K562 (cell line): Measurements from ENCODE around the gene SMAD5. TPM values are rescaled to one million over a fixed set of nuclear protein-coding genes. Genes with fewer than 3 reads are reported as not detected.

ENCODE experiments used
- ATAC-seq: fragments of 200-7000 bp; cut with Tn5 transposase; 3 replicates; pipeline ENCODE4 v1.9.1; 2020; ENCODE audit warnings: moderate library complexity
- BruUV-seq: library from RNA; stranded (reverse); fragments of 400-500 nt; replicated peaks from 2 replicates; lab custom pipeline; 2021; lab: Mats Ljungman, UMichigan
- CTCF ChIA-PET: fragments of 300-600 bp; formaldehyde crosslinking; extraction: SDS; loops from one replicate; lab custom pipeline; 2021; ENCODE audit warnings: low intra/inter-chr PET ratio; lab: Yijun Ruan, JAX
- POLR2A ChIA-PET: fragments of 300-600, 350-650 bp; sonication (Branson Sonifier 250); formaldehyde crosslinking; extraction: SDS; loops from one replicate; lab custom pipeline; 2021; ENCODE audit warnings: antibody characterized with exemption, inconsistent platforms; lab: Yijun Ruan, JAX
- DNase-seq, 4 experiments: peaks; one replicate each; pipeline versions ENCODE4 v3.0.0 to v3.0.0-alpha.2; 2011 to 2018; ENCODE audit warnings: low spot score in 3 of 4, mixed read lengths in 3 of 4; ENCODE audit errors: extremely low read depth in 1 of 4
- FAIRE-seq: peaks from 2 replicates; lab custom pipeline; 2011; peaks lifted over from hg19 to GRCh38; lab: Jason Lieb, UNC
- H2AFZ ChIP-seq: 2 replicates; pipeline ENCODE4 v1.6.0; 2011; ENCODE audit warnings: low read depth, low read length, control low read depth, inconsistent platforms
- H3K27ac ChIP-seq: fragments of 200-600 bp; 3 replicates; pipeline ENCODE4 v1.8.0; 2011; ENCODE audit warnings: low read depth, mild to moderate bottlenecking, control low read depth, inconsistent platforms, low read length, moderate library complexity, mixed read lengths; ENCODE audit errors: extremely low read depth
- H3K27me3 ChIP-seq, 2 experiments: fragments of 300-600 bp in 1 of 2; 2 replicates in 1 of 2; 3 replicates in 1 of 2; pipeline versions ENCODE4 v1.6.0 to v1.8.0; 2011; ENCODE audit warnings: inconsistent platforms in 2 of 2, low read length in 2 of 2, mild to moderate bottlenecking in 1 of 2, mixed read lengths in 1 of 2, moderate library complexity in 1 of 2; ENCODE audit not compliant: control insufficient read depth in 2 of 2, insufficient read depth in 2 of 2
- H3K36me3 ChIP-seq: fragments of 300-600 bp; 3 replicates; pipeline ENCODE4 v1.8.0; 2011; ENCODE audit warnings: mild to moderate bottlenecking, low read length, inconsistent platforms; ENCODE audit not compliant: control insufficient read depth, insufficient read depth
- H3K4me1 ChIP-seq, 2 experiments: fragments of 200-600 bp in 1 of 2; replicated peaks in 1 of 2; 2 replicates in 1 of 2; 3 replicates in 1 of 2; pipeline versions ENCODE4 v1.5.1 to v1.8.0; 2011; ENCODE audit warnings: inconsistent platforms in 2 of 2, low read length in 2 of 2, mild to moderate bottlenecking in 1 of 2, mixed read lengths in 1 of 2, moderate library complexity in 1 of 2; ENCODE audit not compliant: control insufficient read depth in 2 of 2, insufficient read depth in 2 of 2
- H3K4me2 ChIP-seq: 2 replicates; pipeline ENCODE4 v1.6.1; 2011; ENCODE audit warnings: low read length, control low read depth, inconsistent platforms, mixed read lengths; ENCODE audit not compliant: insufficient read depth
- H3K4me3 ChIP-seq: fragments of 200-600 bp; sonication (generic), shearing (Covaris generic); 2 replicates; pipeline ENCODE4 v1.5.1; 2016; ENCODE audit warnings: control low read depth, inconsistent platforms
- H3K79me2 ChIP-seq: fragments of 200-600 bp; 3 replicates; pipeline ENCODE4 v1.8.0; 2011; ENCODE audit warnings: low read length, inconsistent platforms; ENCODE audit not compliant: control insufficient read depth, insufficient read depth
- H3K9ac ChIP-seq, 2 experiments: 2 replicates each; pipeline versions ENCODE4 v1.6.0 to v1.6.1; 2011; ENCODE audit warnings: low read depth in 2 of 2, low read length in 2 of 2, control low read depth in 1 of 2, inconsistent platforms in 1 of 2, mild to moderate bottlenecking in 1 of 2, mixed read lengths in 1 of 2; ENCODE audit not compliant: insufficient read depth in 1 of 2
- H3K9me1 ChIP-seq: one replicate; pipeline ENCODE4 v1.6.0; 2011; ENCODE audit warnings: inconsistent platforms, mild to moderate bottlenecking, low read length, moderate library complexity; ENCODE audit not compliant: control insufficient read depth, insufficient read depth
- H3K9me3 ChIP-seq: replicated peaks from 2 replicates; pipeline ENCODE4 v1.5.1; 2011; ENCODE audit warnings: low read depth, low read length, inconsistent platforms; ENCODE audit not compliant: control insufficient read depth, insufficient read depth
- H4K20me1 ChIP-seq: replicated peaks from 2 replicates; pipeline ENCODE4 v1.6.1; 2011; ENCODE audit warnings: low read length, inconsistent platforms, mixed read lengths; ENCODE audit not compliant: control insufficient read depth, insufficient read depth
- HDAC1 ChIP-seq, 2 experiments: fragments of 450-650 bp; IDR thresholded peaks; 2 replicates each; pipeline ENCODE4 v1.6.1; 2016 to 2017; ENCODE audit warnings: inconsistent platforms in 1 of 2, mild to moderate bottlenecking in 1 of 2, moderate library complexity in 1 of 2
- NFIC ChIP-seq: fragments of 450-650 bp; IDR thresholded peaks from 2 replicates; pipeline ENCODE4 v1.6.1; 2017; ENCODE audit warnings: mild to moderate bottlenecking, inconsistent platforms
- WGBS: fragments of 100-300 bp; shearing (Covaris generic); methylation state at CpG from one replicate; pipeline ENCODE4 v1.1.6; 2016; ENCODE audit warnings: low coverage, mixed read lengths; ENCODE audit not compliant: insufficient coverage; ENCODE audit errors: missing lambda C conversion rate; 5-methylcytosine and 5-hydroxymethylcytosine counted together
- in situ Hi-C: fragments of 300-500 bp; cut with MboI; formaldehyde crosslinking; loops from 4 replicates; pipeline ENCODE4 v1.15.0; 2018; ENCODE audit warnings: inconsistent platforms, mixed read lengths
- intact Hi-C: fragments of 100-400 bp; cut with micrococcal nuclease; formaldehyde crosslinking; loops from 2 replicates; pipeline ENCODE4 v1.14.2; 2022
- polyA plus RNA-seq, 8 experiments: library from polyadenylated mRNA; depleted of rRNA in 4 of 8; stranded (reverse) in 5 of 8; unstranded in 3 of 8; fragments of >200 nt; fragmentation: Nextera tagmentation in 2 of 8; fragmentation: Illumina TruSeq in 1 of 8; extraction: Ambion mirVana in 2 of 8; extraction: Trizol in 1 of 8; gene quantifications; 2 replicates each; pipeline versions ENCODE4 v1.2.1 to v1.2.3, GENCODE V29; 2011 to 2014; ENCODE audit warnings: inconsistent platforms in 1 of 8, missing spikeins in 1 of 8
- total RNA-seq, 7 experiments: library from RNA; depleted of rRNA in 6 of 7; stranded (reverse); fragments of >200 nt in 6 of 7; fragmentation: Illumina TruSeq in 2 of 7; extraction: Trizol in 2 of 7; gene quantifications; 2 replicates each; pipeline versions ENCODE4 v1.2.1 to v1.2.3, GENCODE V29; 2011 to 2021; ENCODE audit warnings: low replicate concordance in 1 of 7
- TF ChIP-seq, protein P1 (sequence below): fragments of 250-450 bp; sonication (Bioruptor Pico); IDR thresholded peaks from 2 replicates; pipeline ENCODE4 v1.8.0; 2022; ENCODE audit warnings: inconsistent platforms

Gene SMAD5
- total and polyA plus RNA-seq, 9 of the 15 experiments (the other 6 are each of a cell fraction or from before 2014, with no cell fraction given): 12.4 to 53.9 (median 20.3) TPM

DNA sequence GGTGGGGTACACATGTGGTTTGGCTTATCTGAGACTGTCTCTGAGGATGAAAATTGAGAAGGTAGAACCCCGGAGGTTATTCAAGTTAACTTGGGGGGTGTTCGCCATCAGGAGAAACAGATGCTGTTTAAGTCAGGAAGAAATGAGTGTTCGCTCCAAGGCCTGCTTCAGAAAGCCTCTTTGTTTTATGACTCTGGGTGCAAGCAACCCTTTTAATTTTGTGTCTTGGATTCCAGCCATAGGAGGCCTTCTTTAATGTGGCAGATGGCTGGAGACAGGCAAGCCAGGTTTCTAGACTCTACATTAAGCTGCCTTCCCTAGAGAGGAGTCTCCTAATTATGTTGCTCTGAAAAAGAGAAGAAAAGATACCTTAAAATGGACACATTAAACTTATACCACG lies 4.2 kb upstream of the SMAD5 start:
- H3K9me1 ChIP-seq: no peaks in the 10 kb centered on the region
- H3K4me3 ChIP-seq: no peak overlapping the region
- TF ChIP-seq HDAC1 (IDR thresholded peaks at IDR 0.05): no peak
- H3K27ac ChIP-seq: no peak overlapping the region
- 20% methylated on average over 4 of the region's 4 CpGs for WGBS
- ChIA-PET CTCF (no interaction called here), POLR2A (no interaction called here)
- peaks cover 8% of the 10 kb centered on the region; the same call in 2 of the 3 replicates for H3K79me2 ChIP-seq
- H3K9ac ChIP-seq: no peak overlapping the region
- H3K9me3 ChIP-seq: no peaks in the 10 kb centered on the region
- BruUV-seq: no TSS peak
- ATAC-seq: no peak
- H3K36me3 ChIP-seq: no peaks in the 10 kb centered on the region
- peaks cover 9 to 13% of the 10 kb centered on the region in 2 experiments; a peak in 2 of 5 replicates for H3K4me1 ChIP-seq
- DNase-seq: no peak
- intact Hi-C loops: no loop called here
- H3K27me3 ChIP-seq: peaks cover 5% of the 10 kb centered on the region in 2 experiments; a peak in 4 of 5 replicates
- H2AFZ ChIP-seq: no peak overlapping the region
- FAIRE-seq: no peak
- H4K20me1 ChIP-seq: no peaks in the 10 kb centered on the region
- H3K4me2 ChIP-seq: no peak overlapping the region
- in situ Hi-C loops: no loop called here

GRCh38 chr5:136129445-136129844 lies 3.2 kb upstream of the SMAD5 start:
- peaks cover 4% of the 10 kb centered on the region; the same call in 1 of the 2 replicates for H4K20me1 ChIP-seq
- no peak overlapping the region for H3K27ac ChIP-seq
- intact Hi-C loops: no loop called here
- peaks cover 18% of the 10 kb centered on the region for H3K79me2 ChIP-seq
- H2AFZ ChIP-seq: no peak overlapping the region
- peaks cover under 1 to 5% of the 10 kb centered on the region in 2 experiments; a peak in 2 of 5 replicates for H3K27me3 ChIP-seq
- DNase-seq: no peak
- in situ Hi-C loops: no loop called here
- ATAC-seq: no peak
- H3K9ac ChIP-seq: no peak overlapping the region
- POLR2A ChIA-PET: interaction anchor here (0.7 kb wide), 1 partner anchor 16 kb away, joined by 3 read pairs; no protein-coding TSS in a partner anchor
- TF ChIP-seq, protein P1, sequence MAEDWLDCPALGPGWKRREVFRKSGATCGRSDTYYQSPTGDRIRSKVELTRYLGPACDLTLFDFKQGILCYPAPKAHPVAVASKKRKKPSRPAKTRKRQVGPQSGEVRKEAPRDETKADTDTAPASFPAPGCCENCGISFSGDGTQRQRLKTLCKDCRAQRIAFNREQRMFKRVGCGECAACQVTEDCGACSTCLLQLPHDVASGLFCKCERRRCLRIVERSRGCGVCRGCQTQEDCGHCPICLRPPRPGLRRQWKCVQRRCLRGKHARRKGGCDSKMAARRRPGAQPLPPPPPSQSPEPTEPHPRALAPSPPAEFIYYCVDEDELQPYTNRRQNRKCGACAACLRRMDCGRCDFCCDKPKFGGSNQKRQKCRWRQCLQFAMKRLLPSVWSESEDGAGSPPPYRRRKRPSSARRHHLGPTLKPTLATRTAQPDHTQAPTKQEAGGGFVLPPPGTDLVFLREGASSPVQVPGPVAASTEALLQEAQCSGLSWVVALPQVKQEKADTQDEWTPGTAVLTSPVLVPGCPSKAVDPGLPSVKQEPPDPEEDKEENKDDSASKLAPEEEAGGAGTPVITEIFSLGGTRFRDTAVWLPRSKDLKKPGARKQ (CRISPR knock-in tag): no peak
- peak; percentile 31; the same call in 1 of the 2 replicates for TF ChIP-seq NFIC
- TF ChIP-seq, all 486 proteins: peak for 1
- H3K4me1 ChIP-seq: peaks cover 13 to 14% of the 10 kb centered on the region in 2 experiments; a peak in 4 of 5 replicates
- H3K4me2 ChIP-seq: no peak overlapping the region
- no peaks in the 10 kb centered on the region for H3K36me3 ChIP-seq
- 0% methylated on average over 1 of the region's 1 CpG for WGBS
- no TSS peak for BruUV-seq
- H3K4me3 ChIP-seq: no peak overlapping the region
- H3K9me3 ChIP-seq: no peaks in the 10 kb centered on the region
- H3K9me1 ChIP-seq: no peaks in the 10 kb centered on the region
- no peak for FAIRE-seq
- CTCF ChIA-PET: no interaction called here
